Body of pancreas (tissue), 4 donors: Measurements from ENCODE around the gene TENT5C.

Source experiments
- POLR2A ChIP-seq, 3 donors: fragments of 450-650 bp; IDR thresholded peaks; one replicate each; pipeline ENCODE4 v1.6.1; 2016; ENCODE audit warnings: antibody characterized with exemption in 3 of 3, mild to moderate bottlenecking in 2 of 3
- TF ChIP-seq, protein P1 (sequence below), 7 experiments: fragments of 450-650 bp in 4 of 7; fragments of 200-600 bp in 3 of 7; sonication (generic) in 3 of 7; IDR thresholded peaks; one replicate each; pipeline ENCODE4 v1.5.1; 2016 to 2019; ENCODE audit warnings: antibody characterized with exemption in 7 of 7

- TF ChIP-seq, protein P1, sequence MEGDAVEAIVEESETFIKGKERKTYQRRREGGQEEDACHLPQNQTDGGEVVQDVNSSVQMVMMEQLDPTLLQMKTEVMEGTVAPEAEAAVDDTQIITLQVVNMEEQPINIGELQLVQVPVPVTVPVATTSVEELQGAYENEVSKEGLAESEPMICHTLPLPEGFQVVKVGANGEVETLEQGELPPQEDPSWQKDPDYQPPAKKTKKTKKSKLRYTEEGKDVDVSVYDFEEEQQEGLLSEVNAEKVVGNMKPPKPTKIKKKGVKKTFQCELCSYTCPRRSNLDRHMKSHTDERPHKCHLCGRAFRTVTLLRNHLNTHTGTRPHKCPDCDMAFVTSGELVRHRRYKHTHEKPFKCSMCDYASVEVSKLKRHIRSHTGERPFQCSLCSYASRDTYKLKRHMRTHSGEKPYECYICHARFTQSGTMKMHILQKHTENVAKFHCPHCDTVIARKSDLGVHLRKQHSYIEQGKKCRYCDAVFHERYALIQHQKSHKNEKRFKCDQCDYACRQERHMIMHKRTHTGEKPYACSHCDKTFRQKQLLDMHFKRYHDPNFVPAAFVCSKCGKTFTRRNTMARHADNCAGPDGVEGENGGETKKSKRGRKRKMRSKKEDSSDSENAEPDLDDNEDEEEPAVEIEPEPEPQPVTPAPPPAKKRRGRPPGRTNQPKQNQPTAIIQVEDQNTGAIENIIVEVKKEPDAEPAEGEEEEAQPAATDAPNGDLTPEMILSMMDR (IDR thresholded peaks at IDR 0.05), result no peak
- no peak for TF ChIP-seq POLR2A (IDR thresholded peaks at IDR 0.05)
Measured at GRCh38 chr1:117646007-117646811, 40.4 kb downstream of the TENT5C start.
